ENCODE measurements around the gene MARCHF3.

Gene MARCHF3

GRCh38 chr5:126884269-126884819 lies 146.0 kb downstream of the MARCHF3 start:
- no peak for FAIRE-seq
- no peak for DNase-seq (ENCODE audit: insufficient read length, low spot score)

- DNase-seq (ENCODE audit: insufficient read length, low spot score) (no peak), FAIRE-seq (no peak)
Measured at GRCh38 chr5:126883564-126884245, 146.7 kb downstream of the MARCHF3 start.

- DNase-seq (ENCODE audit: insufficient read length, low spot score) (no peak), FAIRE-seq (no peak)
Measured at GRCh38 chr5:126881821-126882600, 148.3 kb downstream of the MARCHF3 start.

- no peak for FAIRE-seq
- no peak for DNase-seq (ENCODE audit: insufficient read length, low spot score)
Measured at GRCh38 chr5:126878634-126879033, 151.7 kb downstream of the MARCHF3 start.

- FAIRE-seq, result no peak
Measured at GRCh38 chr5:126878085-126878484, 152.3 kb downstream of the MARCHF3 start.

GRCh38 chr5:126877602-126878001 lies 152.8 kb downstream of the MARCHF3 start:
- DNase-seq (ENCODE audit: insufficient read length, low spot score), result no peak
- FAIRE-seq, result no peak

More at GRCh38 chr5:126878085-126878484, 152.3 kb downstream of the MARCHF3 start:
- DNase-seq (ENCODE audit: insufficient read length, low spot score), result no peak

GRCh38 chr5:126875303-126875785 lies 155.0 kb downstream of the MARCHF3 start:
- FAIRE-seq, result no peak
- DNase-seq (ENCODE audit: insufficient read length, low spot score), result no peak

- DNase-seq (ENCODE audit: insufficient read length, low spot score) (no peak), FAIRE-seq (no peak)
Measured at GRCh38 chr5:126872561-126873354, 157.6 kb downstream of the MARCHF3 start.

GRCh38 chr5:126871441-126871840 lies 158.9 kb downstream of the MARCHF3 start:
- DNase-seq (ENCODE audit: insufficient read length, low spot score), result no peak
- FAIRE-seq, result no peak

- FAIRE-seq, result no peak
- no peak for DNase-seq (ENCODE audit: insufficient read length, low spot score)
Measured at GRCh38 chr5:126869005-126869451, 161.3 kb downstream of the MARCHF3 start.

GRCh38 chr5:126868338-126869004 lies 161.9 kb downstream of the MARCHF3 start:
- DNase-seq (ENCODE audit: insufficient read length, low spot score), result no peak
- FAIRE-seq, result no peak

GRCh38 chr5:126866851-126867636 lies 163.3 kb downstream of the MARCHF3 start:
- no peak for FAIRE-seq
- DNase-seq (ENCODE audit: insufficient read length, low spot score), result no peak

GRCh38 chr5:126865299-126865698 lies 165.1 kb downstream of the MARCHF3 start:
- DNase-seq (ENCODE audit: insufficient read length, low spot score) (no peak), FAIRE-seq (no peak)

- DNase-seq (ENCODE audit: insufficient read length, low spot score) (no peak), FAIRE-seq (no peak)
Measured at GRCh38 chr5:126864042-126864688, 166.2 kb downstream of the MARCHF3 start.

GRCh38 chr5:126863402-126863801 lies 167.0 kb downstream of the MARCHF3 start:
- DNase-seq (ENCODE audit: insufficient read length, low spot score) (no peak), FAIRE-seq (no peak)

GRCh38 chr5:126858441-126858840 lies 171.9 kb downstream of the MARCHF3 start:
- DNase-seq (ENCODE audit: insufficient read length, low spot score) (no peak), FAIRE-seq (no peak)

GRCh38 chr5:126857472-126858410 lies 172.6 kb downstream of the MARCHF3 start:
- FAIRE-seq (no peak), DNase-seq (ENCODE audit: insufficient read length, low spot score) (no peak)

GRCh38 chr5:126855266-126855665 lies 175.1 kb downstream of the MARCHF3 start:
- DNase-seq (ENCODE audit: insufficient read length, low spot score) (no peak), FAIRE-seq (no peak)
